Neuronal stem cell (in vitro differentiated cells): ENCODE measurements around the gene SYT8.

Experiments used
- DNase-seq: peaks from one replicate; pipeline ENCODE4 v3.0.0-alpha.2; 2013; ENCODE audit warnings: low spot score
- H2AFZ ChIP-seq: one replicate; pipeline ENCODE4 v1.6.1; 2013; ENCODE audit warnings: mild to moderate bottlenecking, low read length, inconsistent platforms
- H2AK5ac ChIP-seq: 2 replicates; pipeline ENCODE4 v1.6.1; 2013; ENCODE audit warnings: low read depth, mild to moderate bottlenecking, inconsistent platforms, low read length, moderate library complexity, mixed read lengths
- H2BK120ac ChIP-seq: 2 replicates; pipeline ENCODE4 v1.6.1; 2013; ENCODE audit warnings: low read depth, mild to moderate bottlenecking, inconsistent platforms, low read length, moderate library complexity, mixed read lengths
- H2BK12ac ChIP-seq: one replicate; pipeline ENCODE4 v1.6.1; 2013; ENCODE audit warnings: low read length, inconsistent platforms
- H2BK15ac ChIP-seq: 2 replicates; pipeline ENCODE4 v1.6.1; 2013; ENCODE audit warnings: mild to moderate bottlenecking, low read length, inconsistent platforms, mixed read lengths
- H2BK5ac ChIP-seq: one replicate; pipeline ENCODE4 v1.6.1; 2013; ENCODE audit warnings: inconsistent platforms, mild to moderate bottlenecking, low read length, moderate library complexity
- H3K14ac ChIP-seq: one replicate; pipeline ENCODE4 v1.6.1; 2013; ENCODE audit warnings: low read length, inconsistent platforms
- H3K18ac ChIP-seq: 2 replicates; pipeline ENCODE4 v1.6.1; 2013; ENCODE audit warnings: low read length, inconsistent platforms
- H3K23ac ChIP-seq: 2 replicates; pipeline ENCODE4 v1.6.1; 2013; ENCODE audit warnings: low read depth, mild to moderate bottlenecking, mixed read lengths, low read length, inconsistent platforms; ENCODE audit not compliant: poor library complexity
- H3K27ac ChIP-seq: replicated peaks from 3 replicates; pipeline ENCODE4 v1.5.1; 2013; ENCODE audit warnings: low read length, inconsistent platforms
- H3K27me3 ChIP-seq, 3 experiments: 2 replicates each; pipeline ENCODE4 v1.6.1; 2013; ENCODE audit warnings: low read length in 3 of 3, mild to moderate bottlenecking in 2 of 3, inconsistent platforms in 1 of 3, low read depth in 1 of 3, mixed read lengths in 1 of 3, moderate library complexity in 1 of 3; ENCODE audit not compliant: control insufficient read depth in 3 of 3, insufficient read depth in 3 of 3
- H3K36me3 ChIP-seq, 2 donors: replicated peaks in 1 of 2; 2 replicates each; pipeline ENCODE4 v1.6.1; 2013; ENCODE audit warnings: low read length in 2 of 2; ENCODE audit not compliant: control insufficient read depth in 2 of 2, insufficient read depth in 2 of 2
- H3K4ac ChIP-seq: 2 replicates; pipeline ENCODE4 v1.6.1; 2013; ENCODE audit warnings: inconsistent platforms, mild to moderate bottlenecking, low read length, moderate library complexity
- H3K4me1 ChIP-seq, 2 donors: 1 replicate in 1 of 2; 2 replicates in 1 of 2; pipeline ENCODE4 v1.6.1; 2013; ENCODE audit warnings: low read length in 2 of 2, low read depth in 1 of 2; ENCODE audit not compliant: control insufficient read depth in 2 of 2, insufficient read depth in 1 of 2
- H3K4me2 ChIP-seq: one replicate; pipeline ENCODE4 v1.6.1; 2013; ENCODE audit warnings: mild to moderate bottlenecking, low read length, inconsistent platforms; ENCODE audit not compliant: insufficient read depth, poor library complexity, severe bottlenecking
- H3K4me3 ChIP-seq, 2 donors: 2 replicates each; pipeline ENCODE4 v1.5.1; 2013; ENCODE audit warnings: low read length in 2 of 2, mild to moderate bottlenecking in 2 of 2, inconsistent platforms in 1 of 2, moderate library complexity in 1 of 2
- H3K79me1 ChIP-seq: one replicate; pipeline ENCODE4 v1.6.1; 2013; ENCODE audit warnings: low read depth, mild to moderate bottlenecking, inconsistent platforms, low read length, moderate library complexity
- H3K9ac ChIP-seq: one replicate; pipeline ENCODE4 v1.6.1; 2013; ENCODE audit warnings: mild to moderate bottlenecking, low read depth, low read length, inconsistent platforms; ENCODE audit not compliant: poor library complexity
- H3K9me3 ChIP-seq, 2 donors: replicated peaks in 1 of 2; 2 replicates each; pipeline versions ENCODE3 to v1.6.1; 2013; ENCODE audit warnings: low read length in 2 of 2, mild to moderate bottlenecking in 2 of 2, inconsistent platforms in 1 of 2, low read depth in 1 of 2, mixed read lengths in 1 of 2, moderate library complexity in 1 of 2; ENCODE audit not compliant: control insufficient read depth in 2 of 2, insufficient read depth in 1 of 2
- H4K8ac ChIP-seq: one replicate; pipeline ENCODE4 v1.6.1; 2013; ENCODE audit warnings: low read depth, mild to moderate bottlenecking, inconsistent platforms, low read length, moderate library complexity
- H4K91ac ChIP-seq: one replicate; pipeline ENCODE4 v1.6.1; 2013; ENCODE audit warnings: low read length, low read depth, mild to moderate bottlenecking, inconsistent platforms; ENCODE audit not compliant: poor library complexity
- WGBS, 2 donors: extraction: QIAGEN DNeasy Blood & Tissue Kit; methylation state at CpG; one replicate each; pipeline ENCODE4 v1.1.7; 2013; ENCODE audit warnings: missing lambda C conversion rate in 2 of 2, mixed read lengths in 1 of 2; ENCODE audit not compliant: insufficient read length in 2 of 2, insufficient replicate concordance in 1 of 2; ENCODE audit errors: extremely low coverage in 2 of 2; 5-methylcytosine and 5-hydroxymethylcytosine counted together

The SYT8 gene

GRCh38 chr11:1854132-1854948 is 19.6 kb downstream of the SYT8 start:
- Histone ChIP-seq H4K8ac (peak overlapping the region; percentile 92), H4K91ac (no peak overlapping the region), H3K9me3 (no peaks in the 10 kb centered on the region), H3K4me1 (peaks cover 0 to 5% of the 10 kb centered on the region in 2 donors), H3K4me2 (no peak overlapping the region), H3K4ac (no peak overlapping the region), H2AK5ac (peak overlapping the region; percentile 75), H2BK15ac (peak overlapping the region; percentile 65), H3K79me1 (peaks cover 1% of the 10 kb centered on the region), H2BK12ac (peak overlapping the region; percentile 97), H3K27ac (no peak overlapping the region), H2BK120ac (no peak overlapping the region), H3K23ac (peak overlapping the region; percentile 73), H3K4me3 (peak overlapping the region in 1 of 2 donors; percentile 32), H3K27me3 (peaks cover 0 to 25% (median 0%) of the 10 kb centered on the region in 3 experiments), H3K18ac (peak overlapping the region; percentile 51), H2BK5ac (no peak overlapping the region), H3K36me3 (no peaks in the 10 kb centered on the region), H3K9ac (no peak overlapping the region), H2AFZ (no peak overlapping the region), H3K14ac (peak overlapping the region; percentile 56)
- DNase-seq, result no peak
- WGBS, 2 donors, result no CpG with 5 or more reads among the region's 27 CpGs

GRCh38 chr11:1854949-1855885 is 20.4 kb downstream of the SYT8 start:
- no peak overlapping the region for H2BK120ac ChIP-seq
- H3K79me1 ChIP-seq, result peaks cover 1% of the 10 kb centered on the region
- peak overlapping the region; percentile 60 for H3K18ac ChIP-seq
- H3K4me2 ChIP-seq, result no peak overlapping the region
- no peak overlapping the region for H4K8ac ChIP-seq
- H3K36me3 ChIP-seq, result no peaks in the 10 kb centered on the region
- H3K4me3 ChIP-seq, result no peak overlapping the region
- peak overlapping the region; percentile 68 for H2AK5ac ChIP-seq
- no CpG with 5 or more reads among the region's 26 CpGs for WGBS, 2 donors
- peaks cover 0 to 5% of the 10 kb centered on the region in 2 donors for H3K4me1 ChIP-seq
- peak overlapping the region; percentile 95 for H2BK12ac ChIP-seq
- no peak overlapping the region for H2BK5ac ChIP-seq
- H4K91ac ChIP-seq, result no peak overlapping the region
- peak overlapping the region; percentile 31 for H3K14ac ChIP-seq
- H2AFZ ChIP-seq, result no peak overlapping the region
- H3K9ac ChIP-seq, result peak overlapping the region; percentile 74
- H3K23ac ChIP-seq, result no peak overlapping the region
- H3K27me3 ChIP-seq, result peaks cover 0 to 20% (median 0%) of the 10 kb centered on the region in 3 experiments
- H3K27ac ChIP-seq, result no peak overlapping the region
- DNase-seq, result no peak
- H3K9me3 ChIP-seq, result no peaks in the 10 kb centered on the region
- H2BK15ac ChIP-seq, result peak overlapping the region; percentile 65
- no peak overlapping the region for H3K4ac ChIP-seq

GRCh38 chr11:1855886-1856265 is 21.1 kb downstream of the SYT8 start:
- Histone ChIP-seq H3K4me2 (no peak overlapping the region), H2AK5ac (peak overlapping the region; percentile 12), H3K9me3 (no peaks in the 10 kb centered on the region), H3K23ac (no peak overlapping the region), H2BK120ac (no peak overlapping the region), H2BK12ac (peak overlapping the region; percentile 95), H2AFZ (no peak overlapping the region), H3K4me1 (peaks cover 0 to 5% of the 10 kb centered on the region in 2 donors), H3K14ac (no peak overlapping the region), H3K36me3 (no peaks in the 10 kb centered on the region), H2BK5ac (no peak overlapping the region), H4K8ac (no peak overlapping the region), H3K18ac (peak overlapping the region; percentile 52), H3K79me1 (peaks cover 1% of the 10 kb centered on the region), H3K9ac (peak overlapping the region; percentile 57), H4K91ac (peak overlapping the region; percentile 5), H3K27me3 (peaks cover 0 to 20% (median 0%) of the 10 kb centered on the region in 3 experiments), H3K4me3 (no peak overlapping the region), H2BK15ac (peak overlapping the region; percentile 34), H3K27ac (no peak overlapping the region), H3K4ac (no peak overlapping the region)
- WGBS, 2 donors, result no CpG with 5 or more reads among the region's 11 CpGs
- DNase-seq, result no peak
